GM18951 (cell line): ENCODE measurements around the gene BLCAP.

Experiments used
- POLR2A ChIP-seq: IDR thresholded peaks from 4 replicates; pipeline ENCODE4 v1.6.1; 2011; ENCODE audit warnings: mild to moderate bottlenecking; ENCODE audit not compliant: insufficient read length, insufficient read depth; ENCODE audit errors: extremely low read depth
- in situ Hi-C: fragments of 300-500 bp; cut with MboI; formaldehyde crosslinking; loops from one replicate; pipeline ENCODE4 v1.12.0; 2022; ENCODE audit warnings: low sequenced_read_pairs, mixed read lengths, inconsistent platforms; ENCODE audit not compliant: unreplicated experiment

BLCAP gene, protein sequence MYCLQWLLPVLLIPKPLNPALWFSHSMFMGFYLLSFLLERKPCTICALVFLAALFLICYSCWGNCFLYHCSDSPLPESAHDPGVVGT

DNA sequence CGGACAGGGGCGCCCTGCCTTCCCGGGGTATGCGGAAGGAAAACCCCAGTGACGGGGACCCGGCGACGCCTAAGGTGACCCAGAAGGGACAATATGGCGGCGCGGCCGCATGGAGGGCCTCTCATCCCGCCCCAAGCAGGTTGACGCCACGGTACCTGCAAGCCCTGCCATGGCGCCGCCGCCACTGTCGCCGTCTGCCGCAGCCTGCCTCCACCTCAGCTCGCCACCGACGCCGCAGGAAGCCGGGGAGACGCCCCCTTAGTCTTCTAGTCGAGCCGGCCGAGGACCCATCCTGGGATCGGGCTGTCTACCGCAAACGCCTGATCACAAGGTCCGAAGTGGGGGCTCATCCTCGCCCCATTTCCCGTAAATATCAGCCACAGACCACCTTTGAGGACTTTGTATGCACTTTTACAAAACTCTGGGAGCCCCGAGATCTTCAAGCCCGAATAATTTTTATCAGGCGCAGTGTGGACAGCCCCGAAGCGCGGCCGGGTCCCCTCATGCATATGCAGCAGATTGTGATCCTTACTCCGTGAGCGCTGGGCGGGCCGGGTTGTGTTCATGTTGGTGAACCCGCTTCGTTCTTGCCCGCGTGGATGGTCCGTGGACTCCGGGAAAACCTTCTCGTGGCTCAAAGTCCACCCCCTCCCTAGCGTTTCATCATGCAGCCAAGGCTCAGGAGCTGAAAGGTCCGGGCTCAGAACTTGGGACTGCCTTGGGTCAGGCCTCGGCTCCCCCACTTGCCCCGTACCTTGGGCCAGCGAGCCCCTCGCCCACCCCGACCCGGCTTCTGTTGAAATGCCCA is at the start of gene BLCAP:
Gene BLCAP (minus strand): TSS at position 239 of the 808 bp plus-strand sequence. CDS start 8,702 bp downstream, outside the sequence.
- TF ChIP-seq POLR2A: peak; percentile 89
- in situ Hi-C loops: loop anchor here (25.0 kb wide), 1 partner anchor 266 kb away; the partner anchor contains the start of gene GHRH

DNA sequence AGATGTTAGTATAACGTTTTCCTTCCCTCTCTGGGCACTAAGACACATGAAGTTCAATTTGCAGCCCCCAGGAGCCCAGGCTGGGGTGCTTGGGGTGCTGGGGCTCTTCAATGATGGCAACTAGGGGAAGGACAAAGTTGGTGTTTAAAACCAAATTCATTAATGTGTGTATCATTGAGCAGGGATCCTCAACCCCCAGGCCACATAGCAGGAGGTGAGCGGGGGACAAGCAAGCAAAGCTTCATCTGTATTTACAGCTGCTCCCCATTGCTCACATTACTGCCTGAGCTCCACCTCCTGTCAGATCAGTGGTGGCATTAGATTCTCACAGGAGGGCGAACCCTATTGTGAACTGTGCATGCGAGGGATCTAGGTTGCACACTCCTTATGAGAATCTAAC is 49.8 kb upstream of the BLCAP start:
- in situ Hi-C loops: loop anchor here (10.0 kb wide), 1 partner anchor 407 kb away; no protein-coding TSS in a partner anchor

DNA sequence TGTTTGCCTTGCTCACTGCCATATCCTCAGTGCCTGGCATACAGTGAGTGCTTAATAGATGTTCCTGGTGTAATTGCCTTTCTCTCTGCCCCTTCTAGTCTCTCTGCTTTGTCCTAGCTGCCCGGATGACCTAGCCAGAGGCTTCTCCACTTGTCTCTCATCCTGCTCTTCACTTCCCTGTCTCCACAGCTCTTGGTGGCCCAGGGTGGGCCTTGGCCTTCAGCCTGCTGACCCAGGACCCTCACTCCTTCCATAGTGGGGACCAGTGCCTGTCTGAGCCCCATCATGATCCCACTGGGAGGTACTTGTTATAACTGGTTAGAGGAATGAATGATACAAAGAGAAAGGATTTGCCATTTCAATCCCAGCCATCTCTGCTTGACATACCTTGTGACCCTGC is 49.2 kb upstream of the BLCAP start:
- in situ Hi-C loops: loop anchor here (10.0 kb wide), 1 partner anchor 408 kb away; no protein-coding TSS in a partner anchor

DNA sequence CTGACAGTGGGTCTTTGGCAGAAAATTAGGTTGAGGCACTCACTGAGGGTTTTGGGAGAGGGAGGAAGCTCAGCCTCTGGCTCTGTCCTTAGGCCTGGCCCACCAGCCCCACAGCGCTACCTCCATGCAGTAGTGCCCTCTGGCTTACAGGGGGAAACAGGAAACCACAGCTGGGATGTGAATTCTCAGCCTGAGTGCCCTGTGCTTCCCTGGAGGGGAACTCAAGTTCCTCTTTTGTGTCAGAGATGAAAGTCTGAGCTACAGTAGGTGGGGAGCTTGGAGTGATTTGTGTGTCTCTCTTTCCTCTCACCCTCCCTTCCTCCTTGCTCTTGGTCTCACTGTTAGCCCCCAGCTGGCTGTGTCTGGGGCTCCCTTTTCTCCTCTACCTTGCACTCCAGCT is 48.2 kb upstream of the BLCAP start:
- no peak for TF ChIP-seq POLR2A
- in situ Hi-C loops: loop anchor here (10.0 kb wide), 1 partner anchor 409 kb away; no protein-coding TSS in a partner anchor

More for the DNA sequence above, 49.2 kb upstream of the BLCAP start:
- TF ChIP-seq POLR2A: no peak

DNA sequence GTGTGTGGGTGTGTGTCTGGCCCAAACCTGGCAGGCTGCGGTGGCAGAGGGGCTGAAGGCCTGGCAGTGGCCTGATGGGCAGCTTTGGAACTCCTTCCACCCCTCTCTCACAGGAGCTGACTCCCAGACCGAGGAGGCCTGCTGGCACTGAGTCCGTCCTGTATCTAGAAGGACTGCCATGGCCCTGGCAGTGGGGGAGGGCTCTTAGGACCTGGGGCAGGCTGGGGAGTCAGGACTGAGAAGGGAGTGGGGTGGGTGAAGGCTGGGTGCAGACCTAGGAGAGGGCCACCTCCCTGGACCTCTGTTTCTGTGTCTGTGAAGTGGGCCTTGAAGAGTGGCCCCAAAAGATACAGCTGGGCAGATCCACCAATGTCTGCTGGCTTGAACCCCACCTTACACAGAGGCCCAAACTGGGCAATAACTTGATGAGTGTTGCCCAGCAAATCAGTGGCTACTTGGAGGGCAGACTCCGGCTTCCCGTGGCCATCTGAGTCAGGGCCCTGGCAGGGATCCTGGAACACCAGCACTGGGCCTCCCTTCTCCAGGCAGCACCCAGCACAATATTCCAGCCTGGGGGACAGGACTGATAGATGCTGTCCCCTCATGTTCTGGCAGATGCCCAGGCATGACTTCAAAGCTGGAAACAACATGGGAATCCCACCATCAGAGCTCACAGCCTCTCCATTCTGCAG is 46.7 kb upstream of the BLCAP start:
- no peak for TF ChIP-seq POLR2A
- in situ Hi-C loops: loop anchor here (10.0 kb wide), 1 partner anchor 410 kb away; no protein-coding TSS in a partner anchor

DNA sequence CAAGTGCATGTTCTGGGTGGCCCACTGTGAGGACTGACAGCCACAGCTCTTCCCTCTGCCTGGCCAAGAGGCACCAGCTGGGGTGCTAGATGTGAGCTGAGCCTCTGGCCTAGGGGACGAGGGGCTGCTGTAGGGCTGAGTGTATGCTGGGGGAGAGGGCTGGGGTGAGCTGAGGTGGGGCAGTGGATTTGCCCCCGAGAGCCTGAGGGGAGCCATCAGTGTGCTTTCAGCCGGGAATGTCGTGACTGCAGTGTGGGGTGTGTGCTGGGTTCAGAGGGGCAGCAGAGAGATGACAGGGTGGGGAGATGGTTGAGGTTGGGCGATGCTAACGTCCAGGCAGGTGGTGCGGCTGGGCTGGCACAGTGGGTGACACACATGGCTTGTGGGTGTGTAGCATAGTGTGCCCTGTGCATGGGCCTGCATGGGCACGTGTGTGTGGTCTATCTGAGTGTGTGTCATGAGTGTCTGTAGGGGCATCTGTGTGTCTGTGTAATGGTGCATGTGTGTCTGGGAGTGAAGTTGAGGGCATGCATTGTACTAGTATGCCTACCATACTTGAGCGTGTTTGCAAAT is 46.0 kb upstream of the BLCAP start:
- no peak for TF ChIP-seq POLR2A
- in situ Hi-C loops: loop anchor here (10.0 kb wide), 1 partner anchor 411 kb away; no protein-coding TSS in a partner anchor

DNA sequence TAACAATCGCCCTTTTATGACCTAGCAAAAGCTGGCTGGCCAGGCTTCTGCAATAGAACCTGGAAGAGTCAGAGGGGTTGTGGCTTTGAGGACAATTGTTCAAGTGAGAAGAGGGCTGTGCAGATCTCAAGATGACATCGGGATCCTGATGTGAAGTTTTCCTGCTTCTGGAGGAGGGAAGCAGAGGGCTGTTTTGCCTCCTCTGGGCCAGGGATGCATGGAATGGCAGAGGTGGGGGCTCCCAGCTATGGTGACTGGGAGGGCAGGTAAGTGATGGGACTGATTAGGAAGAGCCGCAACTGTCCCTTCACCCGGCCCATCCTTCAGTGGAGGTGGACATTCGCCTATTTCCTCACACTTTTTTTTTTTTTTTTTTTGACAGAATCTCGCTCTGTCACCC is 43.4 kb upstream of the BLCAP start:
- in situ Hi-C loops: loop anchor here (10.0 kb wide), 1 partner anchor 414 kb away; no protein-coding TSS in a partner anchor
- no peak for TF ChIP-seq POLR2A

DNA sequence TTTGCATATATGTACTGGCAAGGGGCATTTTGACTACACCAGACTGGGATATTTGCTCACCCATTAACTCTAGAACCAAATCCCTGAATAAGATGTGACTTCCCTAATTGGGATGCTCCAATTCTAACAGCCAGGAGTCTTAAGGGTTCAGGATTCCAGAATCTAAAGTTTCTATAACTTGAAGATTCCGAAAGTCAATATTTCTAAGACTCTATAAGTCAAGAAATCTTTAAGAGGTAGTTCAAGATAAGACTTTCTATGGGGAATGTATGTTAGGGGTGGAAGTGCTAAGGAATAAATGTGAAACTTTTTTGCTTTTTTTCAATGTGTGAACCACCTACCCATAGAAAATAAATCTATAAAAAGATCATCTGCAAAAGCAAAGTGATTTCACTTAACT is 42.7 kb upstream of the BLCAP start:
- TF ChIP-seq POLR2A: no peak

DNA sequence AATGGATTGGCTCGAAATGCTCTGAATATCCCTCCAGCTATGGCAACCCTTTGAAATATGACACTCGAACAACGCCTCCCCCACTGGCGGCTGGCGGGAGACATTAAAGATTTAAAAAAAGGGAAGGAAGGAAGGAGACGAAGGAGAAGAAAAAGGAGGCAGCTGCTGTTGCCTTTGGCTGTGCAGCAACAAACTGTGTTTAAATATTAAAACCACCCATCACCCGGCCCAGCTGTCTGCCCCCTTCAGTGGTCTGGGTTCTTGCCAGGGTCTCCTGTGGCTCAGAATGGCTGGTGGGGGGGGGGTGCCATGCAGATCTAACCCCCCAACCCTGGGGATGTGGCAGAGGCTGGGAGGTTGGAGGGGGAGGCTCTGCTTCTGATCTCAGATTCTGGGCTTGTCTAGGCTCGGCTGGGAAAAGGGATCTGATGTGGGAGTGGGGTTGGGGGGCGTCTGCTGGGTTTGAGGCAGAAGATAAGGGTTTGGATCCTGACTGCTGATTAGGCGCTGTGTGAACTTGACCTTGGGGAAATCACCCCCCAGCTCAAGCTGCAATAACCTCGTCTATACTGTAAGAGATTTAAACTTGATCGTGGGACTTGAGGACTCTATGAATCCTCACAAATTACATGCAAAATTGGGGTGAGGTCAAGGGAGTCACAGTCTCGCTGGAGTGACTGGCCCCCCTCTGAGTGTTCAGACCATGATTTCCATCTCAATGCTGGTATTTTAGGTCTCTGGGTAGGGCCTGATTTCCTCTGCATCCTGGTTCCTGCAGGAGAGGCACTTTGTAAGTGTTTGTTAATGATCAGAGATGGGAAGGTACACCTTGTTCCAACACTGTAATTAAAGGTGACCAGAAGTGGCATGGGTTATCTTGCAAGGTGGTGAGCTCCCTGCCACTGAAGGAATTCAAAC is 40.3 kb upstream of the BLCAP start:
- TF ChIP-seq POLR2A: no peak
- in situ Hi-C loops: loop anchor here (10.0 kb wide), 1 partner anchor 657 kb away; no protein-coding TSS in a partner anchor

More for the DNA sequence above, 42.7 kb upstream of the BLCAP start:
- in situ Hi-C loops: loop anchor here (10.0 kb wide), 1 partner anchor 414 kb away; no protein-coding TSS in a partner anchor

DNA sequence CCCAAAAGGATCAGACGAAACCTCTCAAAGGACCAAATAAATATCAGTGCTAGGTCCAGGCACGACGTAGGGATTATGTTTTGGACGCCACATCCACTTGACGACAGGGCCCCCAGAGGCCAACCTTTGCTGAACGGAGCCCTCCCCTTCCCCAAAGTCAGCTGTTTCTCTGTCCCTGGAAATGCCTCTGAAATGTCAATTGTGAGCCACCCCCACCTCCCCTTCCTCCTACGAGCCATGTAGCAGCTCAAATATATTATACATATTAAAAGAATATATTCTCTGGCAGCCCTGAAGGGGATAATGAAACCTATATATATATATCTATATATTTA is 39.6 kb upstream of the BLCAP start:
- in situ Hi-C loops: loop anchor here (10.0 kb wide), 1 partner anchor 658 kb away; no protein-coding TSS in a partner anchor
- no peak for TF ChIP-seq POLR2A

DNA sequence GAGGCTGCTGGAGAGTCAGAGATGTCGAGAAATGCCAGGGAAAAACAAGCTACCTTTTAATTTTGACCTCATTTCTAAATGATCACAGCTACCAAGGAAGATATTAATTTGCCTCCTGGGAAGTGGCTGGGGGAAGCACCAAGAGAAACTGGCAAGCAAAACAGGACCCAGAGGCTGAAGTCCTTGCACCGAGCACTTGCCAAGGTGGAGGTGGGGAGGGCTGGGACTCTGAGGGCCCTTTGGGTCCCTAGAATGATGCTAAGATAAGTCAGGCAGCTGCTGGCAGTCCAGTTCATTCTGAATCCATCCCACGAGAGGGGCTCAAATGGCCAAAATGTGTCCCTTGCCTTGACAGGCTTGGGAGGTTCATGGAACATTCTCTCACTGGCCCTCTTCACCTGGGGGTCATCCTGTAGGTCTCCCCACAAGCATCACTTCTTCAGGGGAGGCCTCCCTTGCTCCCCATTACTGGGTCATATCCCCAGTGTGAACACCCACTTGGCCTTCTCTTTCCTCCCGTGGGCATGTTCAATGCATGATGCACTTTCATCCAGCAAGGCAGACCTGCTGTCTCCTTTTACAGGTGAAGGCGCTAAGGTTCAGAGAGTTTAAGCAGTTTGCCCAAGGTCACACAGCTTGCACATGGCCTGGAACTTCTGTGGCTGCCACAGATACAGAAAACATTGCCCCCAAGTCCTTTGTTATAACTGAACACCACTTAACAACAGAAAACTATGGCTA is 39.1 kb upstream of the BLCAP start:
- in situ Hi-C loops: loop anchor here (10.0 kb wide), 1 partner anchor 658 kb away; no protein-coding TSS in a partner anchor
- TF ChIP-seq POLR2A: no peak
